ENCODE results near the gene SLAMF1.
"Not testable (repeated sequence)": the region's sequence is repeated elsewhere in the genome, so short reads cannot be mapped to it uniquely, and the experiment has no call there.

Gene SLAMF1

GRCh38 chr1:160665330-160666078, 18.7 kb upstream of the SLAMF1 start:
- DNase-seq (ENCODE audit: low spot score), result no peak

- no peak for DNase-seq (ENCODE audit: low spot score)
These were observed 17.8 kb upstream of the SLAMF1 start for GRCh38 chr1:160664573-160665051.

- no peak for DNase-seq (ENCODE audit: low spot score)
These were observed 16.1 kb upstream of the SLAMF1 start for GRCh38 chr1:160662910-160663309.

GRCh38 chr1:160659566-160659965, 12.7 kb upstream of the SLAMF1 start:
- DNase-seq (ENCODE audit: low spot score), result no peak

- no peak for DNase-seq (ENCODE audit: low spot score)
These were observed 12.0 kb upstream of the SLAMF1 start for GRCh38 chr1:160658814-160659193.

GRCh38 chr1:160658162-160658813, 11.4 kb upstream of the SLAMF1 start:
- DNase-seq (ENCODE audit: low spot score), result no peak

GRCh38 chr1:160657250-160657781, 10.5 kb upstream of the SLAMF1 start:
- DNase-seq (ENCODE audit: low spot score), result no peak

- DNase-seq (ENCODE audit: low spot score), result no peak
These were observed 9.9 kb upstream of the SLAMF1 start for GRCh38 chr1:160656737-160657136.

- DNase-seq (ENCODE audit: low spot score), result no peak
These were observed 6.8 kb upstream of the SLAMF1 start for GRCh38 chr1:160653620-160654016.

GRCh38 chr1:160652924-160653619, 6.2 kb upstream of the SLAMF1 start:
- DNase-seq (ENCODE audit: low spot score), result no peak

GRCh38 chr1:160652065-160652641, 5.3 kb upstream of the SLAMF1 start:
- DNase-seq (ENCODE audit: low spot score), result not testable (repeated sequence)

- no peak for DNase-seq (ENCODE audit: low spot score)
These were observed 4.7 kb upstream of the SLAMF1 start for GRCh38 chr1:160651433-160652064.

GRCh38 chr1:160647329-160647720, 481 bp upstream of the SLAMF1 start:
- no peak for DNase-seq (ENCODE audit: low spot score)

GRCh38 chr1:160646180-160646579, 664 bp downstream of the SLAMF1 start:
- no peak for DNase-seq (ENCODE audit: low spot score)

- DNase-seq (ENCODE audit: low spot score), result no peak
These were observed 1.3 kb downstream of the SLAMF1 start for GRCh38 chr1:160645386-160646130.

GRCh38 chr1:160644399-160644798, 2.4 kb downstream of the SLAMF1 start:
- DNase-seq (ENCODE audit: low spot score), result no peak

GRCh38 chr1:160643138-160643537, 3.7 kb downstream of the SLAMF1 start:
- no peak for DNase-seq (ENCODE audit: low spot score)

- no peak for DNase-seq (ENCODE audit: low spot score)
These were observed 4.6 kb downstream of the SLAMF1 start for GRCh38 chr1:160642281-160642644.

GRCh38 chr1:160641323-160642280, 5.2 kb downstream of the SLAMF1 start:
- DNase-seq (ENCODE audit: low spot score), result no peak

Measured in AG08396 (cell line).